SK-N-DZ (cell line): ENCODE measurements around the gene ACTR1A.
"Not testable (repeated sequence)": the region's sequence is repeated elsewhere in the genome, so short reads cannot be mapped to it uniquely, and the experiment has no call there.

Experiments
- DNase-seq: peaks from one replicate; pipeline ENCODE4 v3.0.0-alpha.2; 2015; ENCODE audit warnings: low spot score

The ACTR1A gene

GRCh38 chr10:102454662-102455487 is 47.6 kb downstream of the ACTR1A start:
- DNase-seq, result not testable (repeated sequence)

GRCh38 chr10:102453502-102453901 is 49.0 kb downstream of the ACTR1A start:
- no peak for DNase-seq

GRCh38 chr10:102452672-102453340 is 49.7 kb downstream of the ACTR1A start:
- no peak for DNase-seq

- no peak for DNase-seq
Measured at GRCh38 chr10:102451105-102451969, 51.2 kb downstream of the ACTR1A start, which contains the start of gene C10orf95. C10orf95 (minus strand) TSS chr10:102451543; CDS start chr10:102451093, 450 bp downstream.

GRCh38 chr10:102450374-102451104 is 52.0 kb downstream of the ACTR1A start:
- peak; percentile 85 for DNase-seq

GRCh38 chr10:102450124-102450373 is 52.5 kb downstream of the ACTR1A start:
- no peak for DNase-seq

GRCh38 chr10:102449321-102450123 is 53.0 kb downstream of the ACTR1A start:
- DNase-seq, result peak; percentile 65

- no peak for DNase-seq
Measured at GRCh38 chr10:102444851-102445250, 57.7 kb downstream of the ACTR1A start.

- DNase-seq, result no peak
Measured at GRCh38 chr10:102438374-102438773, 64.1 kb downstream of the ACTR1A start.

- DNase-seq, result no peak
Measured at GRCh38 chr10:102437515-102437914, 65.0 kb downstream of the ACTR1A start.

- no peak for DNase-seq
Measured at GRCh38 chr10:102436312-102436711, 66.2 kb downstream of the ACTR1A start.

GRCh38 chr10:102435529-102436233 is 66.8 kb downstream of the ACTR1A start:
- no peak for DNase-seq

GRCh38 chr10:102435133-102435497 is 67.4 kb downstream of the ACTR1A start:
- no peak for DNase-seq

GRCh38 chr10:102434394-102435132 is 67.9 kb downstream of the ACTR1A start:
- DNase-seq, result no peak

GRCh38 chr10:102433619-102434046 is 68.9 kb downstream of the ACTR1A start:
- no peak for DNase-seq

- DNase-seq, result peak; percentile 97
Measured at GRCh38 chr10:102432162-102432950, 70.2 kb downstream of the ACTR1A start, which contains the start of gene CUEDC2. CUEDC2 (minus strand) TSS chr10:102432574; CDS start chr10:102425188, 7,386 bp downstream.

GRCh38 chr10:102431452-102432124 is 70.9 kb downstream of the ACTR1A start:
- DNase-seq, result peak; percentile 68

- no peak for DNase-seq
Measured at GRCh38 chr10:102429468-102429867, 73.0 kb downstream of the ACTR1A start.
